SIG-M5 (cell line): Measurements from ENCODE around the gene MAGEL2.

Experiments
- DNase-seq: peaks from one replicate; lab custom pipeline; 2025; lab: John Stamatoyannopoulos, UW

The MAGEL2 gene

DNA sequence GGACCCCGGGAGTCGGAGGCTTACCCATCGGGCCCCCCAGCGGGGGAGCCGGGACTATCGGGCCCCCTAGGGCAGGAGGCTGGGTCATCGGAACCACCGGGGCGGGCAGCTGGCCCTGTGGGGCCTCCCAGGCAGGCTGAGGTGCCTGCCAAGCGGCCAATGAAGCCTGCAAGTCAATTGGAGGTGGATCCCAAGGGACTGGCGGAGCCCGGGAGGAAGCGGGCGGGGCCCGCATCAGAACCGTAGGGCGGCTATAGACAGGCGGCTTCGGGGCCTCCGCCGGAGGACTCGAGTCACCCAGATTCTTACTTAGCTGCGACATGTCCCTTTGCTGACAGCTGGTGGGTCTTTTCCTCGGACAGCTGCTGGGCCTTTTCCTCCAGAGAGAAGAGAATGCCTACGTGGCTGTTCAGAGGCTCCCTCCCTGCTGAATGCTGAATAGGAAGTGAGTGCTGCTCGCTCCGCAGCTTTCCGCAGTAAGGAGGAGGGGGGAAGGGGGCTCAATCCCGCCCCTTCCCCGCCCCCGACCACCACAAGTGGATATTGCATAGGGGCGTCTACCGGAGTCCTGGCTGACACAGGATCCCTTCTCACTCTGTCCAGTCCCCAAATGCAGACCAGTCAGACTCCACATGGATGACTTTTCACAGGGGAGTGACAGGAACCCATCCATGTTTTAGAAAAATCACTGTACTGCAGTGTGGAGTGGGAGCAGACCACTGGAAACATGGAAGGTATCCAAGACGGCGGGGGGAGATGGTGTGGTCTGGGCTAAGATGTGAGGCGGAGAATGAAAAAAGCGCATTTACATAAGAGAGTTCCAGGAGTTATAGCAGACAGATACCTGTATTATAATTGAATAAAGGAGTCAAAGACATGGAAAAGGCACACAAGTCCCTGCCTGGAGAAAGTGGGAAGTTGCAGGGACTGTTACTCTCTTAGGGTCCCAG is at the start of gene MAGEL2:
Gene MAGEL2, minus strand, starts transcription at position 447 of the 950 bp plus-strand sequence. Its CDS starts 125 bp downstream, at position 322.
- DNase-seq, result no peak

DNA sequence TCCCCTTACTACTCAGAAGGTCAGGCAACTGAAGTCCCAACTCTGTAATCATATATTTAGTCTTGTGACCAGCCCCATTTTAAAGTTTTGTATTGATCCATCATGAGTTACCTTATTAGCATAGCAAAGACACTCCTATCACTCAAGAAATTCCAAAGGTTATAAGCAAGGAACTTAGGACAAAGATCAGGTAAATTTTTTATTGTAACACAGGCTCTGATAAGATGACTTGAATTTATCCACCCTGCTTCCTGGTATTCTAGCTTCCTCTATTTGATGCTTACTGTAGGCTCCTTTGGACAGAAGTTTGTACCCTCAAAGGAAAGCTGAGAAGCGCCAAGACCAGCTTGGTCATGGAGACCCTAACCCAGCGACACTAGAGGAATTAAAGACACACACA is 47.6 kb upstream of the MAGEL2 start:
- no peak for DNase-seq

DNA sequence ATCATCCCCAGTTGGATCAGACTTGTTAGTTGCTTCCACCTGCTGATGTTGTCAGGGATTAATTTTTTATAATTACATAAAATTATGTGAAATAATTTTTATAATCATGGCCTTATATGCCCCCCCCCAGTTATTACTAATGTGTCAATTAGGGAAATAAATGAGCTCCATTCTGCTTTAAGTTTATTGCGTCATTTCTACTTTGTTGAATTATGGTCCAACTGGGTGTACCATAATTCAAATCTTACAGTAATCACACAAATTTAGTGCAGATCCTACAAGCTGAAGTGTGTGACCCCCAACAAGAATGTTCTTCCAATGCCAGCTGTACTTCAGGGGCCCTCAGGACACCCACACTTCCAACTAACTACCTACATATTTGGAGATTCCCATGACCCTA is 46.9 kb upstream of the MAGEL2 start:
- no peak for DNase-seq

DNA sequence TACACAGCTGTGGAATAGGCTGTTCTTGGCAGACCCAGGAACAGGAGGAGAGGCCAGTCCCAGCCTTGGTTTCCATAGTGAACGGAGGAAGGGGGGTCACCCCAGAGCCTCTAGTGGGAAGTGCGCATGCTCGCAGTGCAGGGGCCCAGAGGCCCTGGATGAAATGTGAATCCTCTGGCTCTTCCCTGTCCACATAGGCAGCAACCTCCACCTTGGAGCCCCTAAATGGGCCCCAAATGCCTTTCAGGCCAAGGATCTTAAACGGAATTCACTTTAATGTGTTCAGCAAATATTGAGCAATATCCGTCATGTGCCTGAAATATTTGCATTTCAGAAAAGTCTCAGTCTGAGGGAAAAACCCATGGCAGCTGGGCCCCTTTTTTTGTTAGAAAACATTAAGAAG is 42.8 kb upstream of the MAGEL2 start:
- DNase-seq, result no peak

DNA sequence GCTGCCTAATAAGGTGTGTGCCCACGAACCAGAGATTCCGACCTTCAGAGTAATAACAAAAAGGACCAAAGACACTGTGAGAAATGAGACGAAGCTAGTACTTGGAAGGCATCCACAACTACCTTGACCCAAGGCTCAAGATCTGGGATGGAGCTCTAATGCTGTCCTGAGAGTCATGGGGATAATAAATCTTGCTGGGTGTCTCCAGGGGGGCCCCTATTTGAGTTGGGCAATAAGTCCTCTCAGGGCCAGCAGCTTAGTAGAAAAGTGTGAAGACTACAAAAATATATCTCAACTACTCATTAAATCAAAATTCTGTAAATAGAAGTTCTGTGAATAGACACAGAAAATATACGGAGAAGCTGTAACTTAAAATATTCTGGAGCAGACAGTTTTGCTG is 42.3 kb upstream of the MAGEL2 start:
- no peak for DNase-seq

- no peak for DNase-seq
Measured at GRCh38 chr15:23687143-23687470, 39.4 kb upstream of the MAGEL2 start, which contains the start of gene NDN. NDN (minus strand) TSS chr15:23687305; CDS start chr15:23687217, 88 bp downstream.

- DNase-seq, result no peak
Measured at GRCh38 chr15:23686466-23687142, 38.9 kb upstream of the MAGEL2 start.

GRCh38 chr15:23671481-23671880 is 23.8 kb upstream of the MAGEL2 start:
- DNase-seq, result no peak

- no peak for DNase-seq
Measured at GRCh38 chr15:23670970-23671369, 23.3 kb upstream of the MAGEL2 start.

DNA sequence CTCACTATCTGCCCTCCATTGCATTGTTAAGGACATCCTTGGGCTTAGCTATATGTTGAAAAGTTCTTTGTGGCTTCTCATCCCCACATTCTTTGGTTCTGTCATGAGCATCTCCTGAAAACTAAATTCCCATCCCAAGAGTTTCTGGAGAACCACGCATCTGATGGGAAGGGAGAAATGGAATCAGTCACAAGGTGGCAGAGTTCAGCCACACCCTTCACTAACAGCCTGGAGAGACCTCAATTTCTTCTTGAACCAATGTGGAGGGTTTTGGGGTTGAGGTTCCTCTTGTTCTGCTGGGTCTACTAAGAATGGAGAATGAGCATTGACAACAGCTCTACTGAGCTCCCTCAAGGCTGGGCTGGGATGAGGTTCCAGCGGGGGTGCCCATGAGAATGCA is 15.6 kb upstream of the MAGEL2 start:
- DNase-seq, result no peak

DNA sequence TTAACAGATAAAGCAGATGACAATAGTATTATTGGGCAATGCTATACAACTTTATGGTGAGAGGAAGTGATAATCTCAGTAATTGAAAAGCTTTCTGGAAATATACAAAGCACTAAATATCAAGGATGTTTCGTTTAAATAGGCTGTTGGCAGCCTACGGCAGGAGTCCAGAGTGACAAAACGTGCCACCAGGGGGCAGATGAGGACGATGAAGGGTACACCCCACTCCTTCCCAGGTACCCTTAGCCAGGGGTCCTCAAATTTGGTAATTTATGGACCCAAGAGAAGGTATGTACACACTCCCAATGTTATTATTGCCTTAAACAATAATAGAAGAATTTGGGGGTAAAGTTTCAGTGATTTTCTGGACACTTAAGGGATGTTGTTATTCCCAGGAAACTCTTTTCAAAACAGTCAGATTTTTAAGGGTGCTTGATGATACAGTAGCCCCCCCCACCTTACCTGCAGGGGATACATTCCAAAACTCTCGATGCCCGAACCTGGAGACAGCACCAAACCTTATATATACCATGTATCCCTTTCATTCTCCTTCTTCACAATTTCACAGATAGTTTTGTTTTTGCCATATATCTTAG is 1.4 kb upstream of the MAGEL2 start:
- no peak for DNase-seq

GRCh38 chr15:23647001-23647295 is 719 bp downstream of the MAGEL2 start:
- DNase-seq, result no peak

GRCh38 chr15:23646165-23647000 is 1.3 kb downstream of the MAGEL2 start:
- no peak for DNase-seq

DNA sequence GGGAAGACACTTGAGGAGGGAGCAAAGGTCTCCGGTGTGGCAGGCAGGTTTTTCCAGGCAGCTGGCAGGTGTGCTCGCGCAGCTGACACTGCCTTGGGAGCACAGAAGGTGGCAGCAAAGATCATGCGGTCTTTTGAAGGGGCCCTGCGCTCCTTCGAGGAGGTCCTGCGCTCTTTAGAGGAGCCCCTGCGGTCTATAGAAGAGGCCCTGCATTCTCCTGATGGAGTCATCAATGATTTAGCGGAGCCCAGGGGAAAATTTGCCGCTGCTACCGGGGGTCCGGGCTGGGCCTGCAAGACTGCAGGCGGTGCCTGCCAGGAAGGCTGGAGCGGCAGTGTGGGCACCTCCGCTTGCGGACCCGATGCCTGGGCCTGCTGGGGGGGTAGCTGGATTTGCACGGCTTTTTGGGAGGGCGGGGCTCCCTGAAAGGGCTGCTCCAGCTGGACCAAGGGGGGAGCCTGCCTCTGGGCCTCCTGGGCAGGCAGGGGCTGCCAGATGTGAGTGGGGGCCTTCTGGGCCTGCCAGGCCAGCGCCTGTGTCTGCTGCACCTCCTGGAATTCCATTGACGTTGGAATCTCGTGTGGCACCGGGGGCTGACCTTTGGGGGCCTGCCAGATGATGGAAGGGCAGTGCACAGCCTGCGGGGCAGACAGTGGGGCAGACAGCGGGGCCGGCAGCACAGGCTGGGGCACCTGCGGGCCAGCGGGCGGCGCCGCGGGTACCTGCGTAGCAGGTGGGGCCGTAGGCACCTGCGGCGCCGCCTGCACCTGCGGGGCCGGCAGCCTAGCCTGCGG is 2.1 kb downstream of the MAGEL2 start:
- DNase-seq, result no peak

GRCh38 chr15:23644829-23645228 is 2.8 kb downstream of the MAGEL2 start:
- no peak for DNase-seq

DNA sequence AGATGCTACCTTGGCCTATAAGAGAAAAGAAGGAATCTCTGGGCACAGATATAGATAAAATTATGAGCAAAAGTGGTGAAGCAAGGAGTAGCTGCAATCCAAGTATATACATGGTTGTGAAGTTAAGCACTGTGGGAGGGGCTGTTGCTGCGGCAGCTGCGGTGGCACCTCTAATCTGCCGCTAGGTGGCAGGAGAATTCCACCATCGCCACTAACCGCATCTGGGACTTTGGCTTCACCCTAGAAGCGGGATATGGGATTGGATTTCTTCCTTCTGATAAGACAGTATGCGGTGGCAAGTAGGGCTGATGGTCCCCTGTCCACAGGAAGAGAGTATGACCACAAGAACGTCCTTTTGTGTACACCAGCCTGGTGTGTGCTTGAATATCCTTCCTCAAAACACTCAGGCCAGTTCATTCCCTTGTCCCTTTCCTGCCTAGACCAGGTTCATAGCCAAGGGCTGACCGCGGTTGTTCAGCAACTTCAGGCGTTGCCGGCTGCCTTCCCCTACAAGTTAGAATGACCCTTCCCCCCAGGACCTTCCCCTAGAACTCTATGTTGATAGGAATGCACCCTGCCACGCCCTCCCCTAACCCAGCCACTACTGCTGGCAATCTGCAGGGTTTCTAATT is 5.1 kb downstream of the MAGEL2 start:
- no peak for DNase-seq

- no peak for DNase-seq
Measured at GRCh38 chr15:23634181-23634580, 13.5 kb downstream of the MAGEL2 start.

DNA sequence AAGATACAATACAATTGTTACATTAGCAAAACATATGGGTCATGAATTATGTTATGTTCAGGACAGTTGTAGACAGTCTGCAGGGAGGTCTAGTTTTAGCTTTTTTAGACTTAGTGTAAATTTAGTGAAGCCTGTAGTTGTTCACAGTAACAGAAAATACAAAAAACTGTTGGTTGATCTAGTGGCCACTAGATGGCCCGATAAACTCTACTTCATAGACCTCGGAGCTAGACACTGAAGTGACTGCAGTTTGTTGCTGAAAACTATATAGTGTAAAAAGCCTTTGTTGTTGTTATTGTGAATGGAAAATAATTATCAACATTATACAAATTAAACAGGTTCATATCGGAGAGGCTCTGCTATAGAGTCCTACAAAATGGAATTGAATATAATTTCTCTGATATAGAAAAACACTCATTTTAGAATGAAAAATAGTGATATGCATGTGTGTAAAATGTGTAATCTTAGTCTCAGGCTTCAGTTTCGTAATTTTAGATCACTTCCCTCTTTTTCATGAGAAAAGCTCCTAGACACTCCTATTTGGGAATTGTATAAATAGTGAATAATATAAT is 18.3 kb downstream of the MAGEL2 start:
- DNase-seq, result no peak

GRCh38 chr15:23628612-23629233 is 18.9 kb downstream of the MAGEL2 start:
- DNase-seq, result no peak

DNA sequence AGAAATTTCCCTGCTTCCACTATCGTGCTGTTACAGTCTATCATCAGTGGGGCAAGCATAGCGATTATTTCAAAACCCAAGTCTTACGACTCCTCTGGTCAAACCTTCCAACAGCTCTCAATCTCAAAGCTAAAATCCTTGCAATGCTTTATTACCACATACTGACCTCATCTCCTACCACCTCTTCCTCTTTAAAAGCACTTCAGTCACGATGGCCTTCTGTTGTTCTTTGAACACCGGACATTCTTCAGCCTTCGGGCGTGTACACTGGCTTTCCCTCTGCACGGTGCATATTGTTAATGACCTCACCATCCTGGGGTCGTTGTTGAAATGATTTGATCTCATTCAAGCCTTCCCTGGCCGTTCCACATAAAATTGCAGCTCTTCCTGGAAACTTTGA is 31.1 kb downstream of the MAGEL2 start:
- DNase-seq, result no peak
